ENCODE measurements around the gene GUK1. TPM values are rescaled to one million over a fixed set of nuclear protein-coding genes. Genes with fewer than 3 reads are reported as not detected.

GUK1 gene
- polyA plus RNA-seq, 3 donors, result 262 to 391 (median 316) TPM

- H3K4me3 Mint-ChIP-seq, result no peak overlapping the region
- no peak overlapping the region for H3K27ac Mint-ChIP-seq
- peaks cover 3 to 35% (median 18%) of the 10 kb centered on the region in 3 donors for H3K27me3 Mint-ChIP-seq (ENCODE audit: low read depth in 3 of 3)
- Histone ChIP-seq H3K36me3 (replicated peaks in 1 of 2; ENCODE audit: control insufficient read depth in 1 of 2, insufficient read depth in 2 of 2, low read length in 2 of 2) (no peaks in the 10 kb centered on the region), H3K4me2 (replicated peaks; ENCODE audit: extremely low read depth, low read length, poor library complexity, severe bottlenecking) (no peak overlapping the region), H3K4me3 (replicated peaks in 1 of 3; ENCODE audit: low read depth in 2 of 3, low read length in 3 of 3) (no peak overlapping the region), H4K20me1 (ENCODE audit: insufficient read depth, low read length) (no peaks in the 10 kb centered on the region), H3K79me2 (ENCODE audit: insufficient read depth, low read length) (no peaks in the 10 kb centered on the region), H3K27ac (ENCODE audit: low read depth in 1 of 2, low read length in 2 of 2) (no peak overlapping the region), H3K9me3 (replicated peaks in 1 of 2; ENCODE audit: control insufficient read depth in 1 of 2, insufficient read depth in 1 of 2, low read length in 2 of 2) (no peaks in the 10 kb centered on the region), H3K27me3 (ENCODE audit: control insufficient read depth in 2 of 2, insufficient read depth in 2 of 2, low read length in 2 of 2) (peaks cover 0 to 16% of the 10 kb centered on the region in 2 donors), H3K4me1 (ENCODE audit: control insufficient read depth in 1 of 2, insufficient read depth in 2 of 2, low read length in 2 of 2) (peaks cover 23 to 27% of the 10 kb centered on the region in 2 donors), H3K9ac (ENCODE audit: insufficient read depth, low read length, poor library complexity, severe bottlenecking) (no peak overlapping the region), H2AFZ (ENCODE audit: insufficient read depth, low read depth, low read length, poor library complexity, severe bottlenecking) (no peak overlapping the region)
- no peak for DNase-seq
- intact Hi-C loops (cut with micrococcal nuclease), result no loop called here
- peaks cover 25% of the 10 kb centered on the region for H3K4me1 Mint-ChIP-seq
- WGBS (ENCODE audit: insufficient coverage), result 68% methylated on average over 6 of the region's 7 CpGs
- TF ChIP-seq CTCF (IDR thresholded peaks at IDR 0.05), result no peak
- H3K9me3 Mint-ChIP-seq, result no peaks in the 10 kb centered on the region
- H3K36me3 Mint-ChIP-seq, result no peaks in the 10 kb centered on the region
Measured at GRCh38 chr1:228161362-228161761, 21.3 kb downstream of the GUK1 start.

GRCh38 chr1:228161866-228162265, 21.8 kb downstream of the GUK1 start:
- TF ChIP-seq CTCF (IDR thresholded peaks at IDR 0.05), result no peak
- Histone ChIP-seq H4K20me1 (ENCODE audit: insufficient read depth, low read length) (no peaks in the 10 kb centered on the region), H3K36me3 (replicated peaks in 1 of 2; ENCODE audit: control insufficient read depth in 1 of 2, insufficient read depth in 2 of 2, low read length in 2 of 2) (no peaks in the 10 kb centered on the region), H3K4me3 (replicated peaks in 1 of 3; ENCODE audit: low read depth in 2 of 3, low read length in 3 of 3) (no peak overlapping the region), H3K4me2 (replicated peaks; ENCODE audit: extremely low read depth, low read length, poor library complexity, severe bottlenecking) (no peak overlapping the region), H2AFZ (ENCODE audit: insufficient read depth, low read depth, low read length, poor library complexity, severe bottlenecking) (no peak overlapping the region), H3K27ac (ENCODE audit: low read depth in 1 of 2, low read length in 2 of 2) (no peak overlapping the region), H3K9me3 (replicated peaks in 1 of 2; ENCODE audit: control insufficient read depth in 1 of 2, insufficient read depth in 1 of 2, low read length in 2 of 2) (no peaks in the 10 kb centered on the region), H3K79me2 (ENCODE audit: insufficient read depth, low read length) (no peaks in the 10 kb centered on the region), H3K27me3 (ENCODE audit: control insufficient read depth in 2 of 2, insufficient read depth in 2 of 2, low read length in 2 of 2) (peaks cover 0 to 16% of the 10 kb centered on the region in 2 donors), H3K4me1 (ENCODE audit: control insufficient read depth in 1 of 2, insufficient read depth in 2 of 2, low read length in 2 of 2) (peaks cover 28 to 32% of the 10 kb centered on the region in 2 donors), H3K9ac (ENCODE audit: insufficient read depth, low read length, poor library complexity, severe bottlenecking) (no peak overlapping the region)
- Mint-ChIP-seq H3K4me1 (peaks cover 29% of the 10 kb centered on the region), H3K27me3 (ENCODE audit: low read depth in 3 of 3) (peaks cover 3 to 32% (median 18%) of the 10 kb centered on the region in 3 donors), H3K9me3 (no peaks in the 10 kb centered on the region), H3K4me3 (peak overlapping the region in 1 of 2 donors; percentile 48), H3K36me3 (no peaks in the 10 kb centered on the region), H3K27ac (no peak overlapping the region)
- DNase-seq, result no peak
- WGBS (ENCODE audit: insufficient coverage), result 95% methylated on average over 8 of the region's 9 CpGs
- intact Hi-C loops (cut with micrococcal nuclease), result no loop called here
